Heart left ventricle (tissue), 13 donors: Measurements from ENCODE around the gene SPATC1L.

Source experiments
- POLR2A ChIP-seq, 2 donors: fragments of 450-650 bp; IDR thresholded peaks; one replicate each; pipeline ENCODE4 v1.6.1; 2017; ENCODE audit warnings: antibody characterized with exemption in 2 of 2, mild to moderate bottlenecking in 2 of 2, moderate library complexity in 2 of 2
- TF ChIP-seq, protein P1 (sequence below), 12 donors: fragments of 200-600 bp; sonication (generic) in 4 of 12; IDR thresholded peaks; one replicate each; pipeline versions ENCODE4 v1.5.0 to v1.8.0; 2018 to 2022; ENCODE audit warnings: antibody characterized with exemption in 12 of 12, mild to moderate bottlenecking in 5 of 12
- donor health status: ischemic (EF 13 %, LVEDD 7.1; RV severe dilation, severe dysfunction).
- donor health status: DM: no; HTN: yes; CAD: no.
- donor health status: DM: no; HTN: no; CAD: no.
- donor health status: ischemic (EF 25% LVEDD 6.9; RV normal size, moderate dysfunction).
- donor health status: ischemic (EF 25% LVEDD 5.7; RV mildly dilated, moderate dysfunction).
- donor health status: ischemic (EF 35%, LVEDD 5.7; RV mildly dilated, moderate dysfunction).
- donor health status: nonischemic (EF 11% LVEDD 7.7; RV severe dilation, severe dysfunction).
- donor health status: DM: yes; HTN: yes; CAD: no.
- donor health status: PGD.
- donor health status: ischemic (EF 29% LVEDD 5.4; RV normal size, mild dysfunction).
- donor health status: nonischemic (EF 23%, LVEDD 6.1; RV moderate dilation, normal function).

- TF ChIP-seq, protein P1, sequence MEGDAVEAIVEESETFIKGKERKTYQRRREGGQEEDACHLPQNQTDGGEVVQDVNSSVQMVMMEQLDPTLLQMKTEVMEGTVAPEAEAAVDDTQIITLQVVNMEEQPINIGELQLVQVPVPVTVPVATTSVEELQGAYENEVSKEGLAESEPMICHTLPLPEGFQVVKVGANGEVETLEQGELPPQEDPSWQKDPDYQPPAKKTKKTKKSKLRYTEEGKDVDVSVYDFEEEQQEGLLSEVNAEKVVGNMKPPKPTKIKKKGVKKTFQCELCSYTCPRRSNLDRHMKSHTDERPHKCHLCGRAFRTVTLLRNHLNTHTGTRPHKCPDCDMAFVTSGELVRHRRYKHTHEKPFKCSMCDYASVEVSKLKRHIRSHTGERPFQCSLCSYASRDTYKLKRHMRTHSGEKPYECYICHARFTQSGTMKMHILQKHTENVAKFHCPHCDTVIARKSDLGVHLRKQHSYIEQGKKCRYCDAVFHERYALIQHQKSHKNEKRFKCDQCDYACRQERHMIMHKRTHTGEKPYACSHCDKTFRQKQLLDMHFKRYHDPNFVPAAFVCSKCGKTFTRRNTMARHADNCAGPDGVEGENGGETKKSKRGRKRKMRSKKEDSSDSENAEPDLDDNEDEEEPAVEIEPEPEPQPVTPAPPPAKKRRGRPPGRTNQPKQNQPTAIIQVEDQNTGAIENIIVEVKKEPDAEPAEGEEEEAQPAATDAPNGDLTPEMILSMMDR (IDR thresholded peaks at IDR 0.05): no peak
- no peak for TF ChIP-seq POLR2A (IDR thresholded peaks at IDR 0.05)
Observed at GRCh38 chr21:46208761-46209721, 24.8 kb upstream of the SPATC1L start.
